HL-60/S4 treated with retinoic acid at 250 ng/mL for 4 days and 3 days (cell line): ENCODE measurements around the gene GTF3C2.

Experiments used
- in situ Hi-C: fragments of 300-500 bp; cut with MboI; formaldehyde crosslinking; loops from 2 replicates; pipeline ENCODE4 v1.7.0; 2022; ENCODE audit warnings: low sequenced_read_pairs

Gene GTF3C2, protein sequence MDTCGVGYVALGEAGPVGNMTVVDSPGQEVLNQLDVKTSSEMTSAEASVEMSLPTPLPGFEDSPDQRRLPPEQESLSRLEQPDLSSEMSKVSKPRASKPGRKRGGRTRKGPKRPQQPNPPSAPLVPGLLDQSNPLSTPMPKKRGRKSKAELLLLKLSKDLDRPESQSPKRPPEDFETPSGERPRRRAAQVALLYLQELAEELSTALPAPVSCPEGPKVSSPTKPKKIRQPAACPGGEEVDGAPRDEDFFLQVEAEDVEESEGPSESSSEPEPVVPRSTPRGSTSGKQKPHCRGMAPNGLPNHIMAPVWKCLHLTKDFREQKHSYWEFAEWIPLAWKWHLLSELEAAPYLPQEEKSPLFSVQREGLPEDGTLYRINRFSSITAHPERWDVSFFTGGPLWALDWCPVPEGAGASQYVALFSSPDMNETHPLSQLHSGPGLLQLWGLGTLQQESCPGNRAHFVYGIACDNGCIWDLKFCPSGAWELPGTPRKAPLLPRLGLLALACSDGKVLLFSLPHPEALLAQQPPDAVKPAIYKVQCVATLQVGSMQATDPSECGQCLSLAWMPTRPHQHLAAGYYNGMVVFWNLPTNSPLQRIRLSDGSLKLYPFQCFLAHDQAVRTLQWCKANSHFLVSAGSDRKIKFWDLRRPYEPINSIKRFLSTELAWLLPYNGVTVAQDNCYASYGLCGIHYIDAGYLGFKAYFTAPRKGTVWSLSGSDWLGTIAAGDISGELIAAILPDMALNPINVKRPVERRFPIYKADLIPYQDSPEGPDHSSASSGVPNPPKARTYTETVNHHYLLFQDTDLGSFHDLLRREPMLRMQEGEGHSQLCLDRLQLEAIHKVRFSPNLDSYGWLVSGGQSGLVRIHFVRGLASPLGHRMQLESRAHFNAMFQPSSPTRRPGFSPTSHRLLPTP

GRCh38 chr2:27356382-27357181 lies at the start of gene GTF3C2:
Gene GTF3C2, minus strand, starts transcription at chr2:27356764. Its CDS starts 13,210 bp downstream, at chr2:27343554.
- in situ Hi-C loops, result no loop called here

DNA sequence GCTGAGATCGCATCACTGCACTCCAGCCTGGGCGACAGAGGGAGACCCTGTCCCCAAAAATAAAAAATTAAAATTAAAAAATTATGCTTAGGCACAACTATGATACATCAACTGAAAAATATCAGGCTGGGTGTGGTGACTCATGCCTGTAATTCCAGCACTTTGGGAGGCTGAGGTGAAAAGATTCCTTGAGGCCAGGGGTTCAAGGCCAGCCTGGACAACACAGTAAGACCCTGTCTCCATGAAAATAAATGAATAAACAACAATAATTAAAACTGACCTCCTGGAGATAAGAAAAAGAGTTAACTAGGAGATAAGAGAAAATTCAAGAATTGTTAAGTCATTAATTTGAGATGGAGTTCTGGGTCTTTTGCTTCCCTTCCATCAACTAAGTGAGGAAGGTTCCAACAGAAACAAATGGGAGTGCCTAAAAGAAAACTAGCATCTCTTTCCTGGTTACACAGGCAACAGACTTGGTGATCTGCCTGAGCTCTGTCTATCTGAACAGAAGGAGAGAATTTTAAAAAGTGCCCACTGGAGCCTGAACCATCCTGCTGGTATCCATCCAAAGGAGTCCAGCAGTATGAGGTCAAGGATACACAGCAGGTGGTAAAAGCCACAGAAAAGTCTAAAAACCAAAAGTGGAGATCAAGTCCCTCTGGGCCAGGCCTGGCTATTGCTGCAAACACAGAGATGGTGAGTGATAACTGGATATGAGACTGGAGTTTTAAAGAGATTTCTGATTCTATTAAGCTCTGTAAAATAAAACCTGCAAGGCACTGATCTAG lies 44.0 kb upstream of the GTF3C2 start:
- in situ Hi-C loops, result no loop called here

GRCh38 chr2:27398962-27399361 lies 42.4 kb upstream of the GTF3C2 start:
- in situ Hi-C loops, result no loop called here

- in situ Hi-C loops, result no loop called here
These were observed 36.7 kb upstream of the GTF3C2 start for GRCh38 chr2:27393225-27393624.

GRCh38 chr2:27390822-27391679 lies 34.5 kb upstream of the GTF3C2 start:
- in situ Hi-C loops, result no loop called here

- in situ Hi-C loops, result no loop called here
These were observed 25.1 kb upstream of the GTF3C2 start for GRCh38 chr2:27381577-27382181.

DNA sequence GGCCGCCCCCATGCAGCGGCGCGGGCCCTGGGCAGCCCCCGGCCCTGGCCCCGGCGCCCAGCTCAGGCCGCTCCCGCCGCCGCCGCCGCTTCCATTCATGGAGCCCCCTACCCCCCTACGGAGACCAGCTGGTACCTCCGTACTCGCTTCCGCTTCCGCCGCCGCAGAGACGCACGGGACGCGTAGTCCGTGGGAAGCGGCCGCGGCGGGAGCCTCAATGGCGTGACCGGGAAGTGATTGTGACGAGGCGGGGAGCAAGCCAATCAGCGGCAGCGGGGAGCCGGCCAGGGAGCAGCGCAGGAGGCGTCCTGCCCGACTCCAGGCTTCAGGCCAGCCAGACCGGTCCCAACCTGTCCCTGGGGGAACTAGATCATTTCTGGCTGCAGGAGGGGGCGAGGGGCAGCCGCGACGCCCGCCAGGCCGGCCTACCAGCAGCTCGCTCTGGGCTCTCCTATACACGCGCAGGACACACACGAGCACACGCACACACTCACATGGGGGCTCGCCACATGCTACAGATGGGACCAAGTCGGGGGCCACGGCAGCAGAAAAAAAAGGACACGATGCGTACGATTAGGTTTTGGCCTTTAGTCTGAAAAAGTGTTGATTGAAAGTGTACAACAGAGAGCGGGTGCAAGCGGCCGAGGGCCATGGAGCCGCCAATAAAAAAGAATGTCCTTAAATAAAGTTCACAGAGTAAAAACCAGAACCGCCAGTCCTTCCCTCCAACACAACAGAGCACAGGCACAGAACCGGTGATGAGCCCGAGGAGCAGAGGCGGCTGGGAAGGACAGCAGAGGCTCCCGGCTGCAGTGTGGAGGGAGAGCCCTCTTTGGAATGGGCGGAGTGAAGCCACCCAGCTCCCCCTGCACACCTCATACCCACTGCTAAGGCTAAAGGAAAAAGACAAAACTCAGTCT lies 24.3 kb upstream of the GTF3C2 start, which contains the start of gene ZNF513:
Gene ZNF513, minus strand, starts transcription at position 109 of the 920 bp plus-strand sequence. CDS start 208 bp downstream, outside the sequence.
- in situ Hi-C loops, result no loop called here

DNA sequence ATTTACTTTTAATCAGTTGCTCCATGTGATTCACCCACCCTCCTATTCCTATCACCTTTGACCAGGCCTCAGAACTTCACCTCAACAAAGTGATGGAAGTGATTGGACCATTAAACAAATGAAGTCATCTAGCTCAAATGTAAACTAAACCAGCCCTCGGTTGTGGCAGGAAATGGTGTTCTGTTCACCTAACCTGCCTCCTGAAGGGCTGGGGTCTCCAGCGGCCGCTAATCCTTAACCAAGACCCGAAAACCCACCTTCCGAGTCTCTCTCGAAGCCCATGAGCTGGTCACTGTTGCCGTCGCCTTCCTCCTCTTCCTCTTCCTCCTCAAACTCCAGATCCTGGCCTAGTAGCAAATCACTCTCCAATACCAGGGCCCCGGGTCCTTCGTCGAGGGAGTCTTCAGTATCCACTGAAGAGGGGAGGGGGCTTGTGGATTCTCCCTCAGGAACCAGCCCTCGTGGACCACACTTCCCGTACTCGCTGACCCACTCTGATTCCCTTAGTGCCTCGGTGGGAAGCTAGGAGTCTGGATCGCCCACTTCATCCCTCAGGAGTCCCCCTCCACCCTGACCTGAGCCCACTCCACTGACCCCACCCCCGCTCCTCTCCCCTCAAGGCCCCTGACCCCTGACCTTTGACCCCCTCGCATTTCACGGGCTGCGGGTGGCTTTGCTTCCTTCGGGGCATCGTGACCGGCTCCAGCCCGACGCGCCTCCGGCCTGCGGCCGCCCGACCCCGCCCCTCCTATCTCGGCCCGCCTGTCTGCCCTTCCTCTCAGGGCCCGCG lies 23.5 kb upstream of the GTF3C2 start:
- in situ Hi-C loops, result no loop called here

GRCh38 chr2:27379383-27379835 lies 22.8 kb upstream of the GTF3C2 start:
- in situ Hi-C loops, result no loop called here

DNA sequence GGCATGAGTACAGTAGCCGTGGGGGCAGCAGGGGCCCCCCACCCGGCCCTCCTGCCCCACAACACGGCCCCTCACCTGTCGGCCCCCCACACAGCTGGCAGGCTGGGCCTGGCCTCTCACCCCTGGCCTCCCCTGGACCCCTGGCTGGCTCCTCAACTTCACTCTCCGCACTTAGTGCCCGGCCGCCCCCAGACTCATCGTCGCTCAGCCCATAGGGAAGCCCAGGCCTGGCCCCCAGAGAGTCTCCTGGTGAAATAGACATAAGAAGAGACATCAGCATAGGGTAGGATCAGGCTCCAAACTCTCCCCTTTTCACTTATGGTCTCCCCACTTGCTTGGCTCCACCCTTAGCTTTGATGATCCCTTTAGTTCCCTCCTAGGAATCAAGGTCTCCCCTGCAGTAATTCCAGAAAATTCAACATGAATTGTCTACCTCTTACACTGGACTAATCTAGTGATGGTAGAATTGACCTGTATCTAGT lies 22.3 kb upstream of the GTF3C2 start:
- in situ Hi-C loops, result no loop called here

DNA sequence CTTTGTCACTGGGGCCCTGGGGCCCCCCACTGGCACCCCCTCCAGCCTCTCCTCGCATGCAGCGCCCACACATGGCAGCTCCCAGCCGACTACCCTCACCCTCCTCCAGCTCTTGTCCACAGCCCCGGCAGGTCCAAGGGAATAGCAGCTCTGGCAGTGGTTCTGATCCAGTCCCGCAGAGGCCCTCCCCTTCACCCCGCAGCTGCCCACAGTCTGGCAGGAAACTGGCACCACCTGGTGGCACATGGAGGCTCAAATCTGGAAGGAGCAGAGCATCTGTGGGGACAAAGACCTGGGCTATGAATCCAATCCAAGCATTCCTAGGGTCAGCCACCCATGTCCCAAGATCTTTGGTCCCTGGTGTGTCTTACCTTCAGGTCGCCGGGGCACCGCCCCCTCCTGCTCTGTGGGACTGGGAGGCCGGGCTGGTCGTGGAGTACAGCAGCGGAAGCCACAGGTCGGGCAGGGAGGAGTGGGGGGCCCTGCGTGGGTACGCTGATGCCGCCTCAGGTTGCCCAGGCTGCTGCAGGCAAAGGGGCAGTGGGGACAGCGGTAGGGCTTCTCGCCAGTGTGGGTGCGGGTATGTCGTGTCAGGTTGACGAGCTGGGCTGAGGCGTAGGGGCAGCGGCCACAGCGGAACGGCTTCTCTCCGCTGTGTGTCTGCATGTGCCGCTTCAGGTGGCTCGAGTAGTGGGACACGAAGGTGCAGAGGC lies 21.7 kb upstream of the GTF3C2 start:
- in situ Hi-C loops, result no loop called here

DNA sequence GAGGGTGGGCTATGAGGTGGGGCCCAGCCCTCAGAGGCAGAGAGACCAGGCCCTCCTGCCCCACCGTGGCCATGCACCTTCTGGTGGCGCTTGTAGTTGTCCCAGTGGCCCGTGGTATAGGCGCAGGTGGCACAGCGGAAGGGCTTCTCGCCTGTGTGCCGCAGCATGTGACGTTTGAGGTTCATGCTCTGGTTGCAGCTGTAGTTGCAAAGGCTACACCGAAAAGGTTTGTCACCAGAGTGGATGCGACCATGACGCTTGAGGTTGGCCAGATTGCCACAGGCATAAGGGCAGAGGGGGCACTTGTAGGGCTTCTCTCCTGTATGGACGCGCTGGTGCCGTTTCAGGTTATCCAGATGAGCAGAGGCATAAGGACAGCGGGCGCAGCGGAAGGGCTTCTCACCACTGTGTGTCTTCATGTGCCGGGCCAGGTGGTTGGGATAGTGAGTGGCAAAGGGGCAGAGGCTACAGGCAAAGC lies 21.1 kb upstream of the GTF3C2 start:
- in situ Hi-C loops, result no loop called here

DNA sequence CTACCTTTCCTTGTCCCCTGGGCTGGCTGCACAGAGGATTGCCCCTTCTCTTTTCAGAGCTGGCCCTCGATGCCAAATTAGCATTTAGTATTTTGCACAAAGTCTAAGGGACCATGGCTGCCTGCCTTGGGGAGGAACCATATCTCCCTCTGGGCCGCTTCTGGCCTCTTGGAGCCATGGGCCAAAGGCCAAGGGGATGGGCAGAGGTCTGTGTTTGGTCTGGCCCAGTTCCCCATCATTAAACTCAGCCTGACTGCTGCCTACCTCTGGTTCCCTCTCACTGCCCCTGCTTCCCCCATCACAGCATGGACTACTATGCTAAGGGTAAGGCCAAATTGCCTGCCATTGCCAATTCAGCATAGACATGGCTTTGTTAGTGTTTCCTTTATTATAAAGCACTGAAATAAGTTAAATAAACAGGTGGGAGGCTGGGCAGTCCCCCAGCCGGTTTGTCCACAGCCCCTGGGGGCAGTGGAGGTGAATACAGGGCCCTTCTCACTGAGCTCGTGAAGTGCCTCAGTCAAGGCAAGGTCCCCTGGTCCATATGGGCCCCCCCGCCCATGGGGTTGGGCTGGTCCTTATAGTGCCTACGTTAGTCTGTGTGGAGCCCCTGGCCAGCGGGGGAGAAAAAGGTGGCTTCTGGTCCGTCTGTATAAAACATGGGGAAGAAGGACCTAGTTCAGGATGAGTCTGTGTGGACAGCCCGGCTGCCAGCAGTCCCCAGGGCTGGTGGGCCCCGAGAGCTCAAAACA lies 20.5 kb upstream of the GTF3C2 start:
- in situ Hi-C loops, result no loop called here

GRCh38 chr2:27376151-27376865 lies 19.7 kb upstream of the GTF3C2 start:
- in situ Hi-C loops, result no loop called here
